GM19468 (cell line): ENCODE data around the gene LPIN3.

ENCODE experiments used
- ATAC-seq: cut with Tn5 transposase; IDR thresholded peaks from one replicate; pipeline ENCODE4 v1.9.1; 2021; ENCODE audit warnings: mild to moderate bottlenecking, moderate library complexity, moderate number of reproducible peaks; ENCODE audit not compliant: unreplicated experiment; ENCODE audit errors: extremely low read depth

LPIN3 gene

GRCh38 chr20:41386502-41387427 lies 46.1 kb downstream of the LPIN3 start:
- ATAC-seq = no peak

DNA sequence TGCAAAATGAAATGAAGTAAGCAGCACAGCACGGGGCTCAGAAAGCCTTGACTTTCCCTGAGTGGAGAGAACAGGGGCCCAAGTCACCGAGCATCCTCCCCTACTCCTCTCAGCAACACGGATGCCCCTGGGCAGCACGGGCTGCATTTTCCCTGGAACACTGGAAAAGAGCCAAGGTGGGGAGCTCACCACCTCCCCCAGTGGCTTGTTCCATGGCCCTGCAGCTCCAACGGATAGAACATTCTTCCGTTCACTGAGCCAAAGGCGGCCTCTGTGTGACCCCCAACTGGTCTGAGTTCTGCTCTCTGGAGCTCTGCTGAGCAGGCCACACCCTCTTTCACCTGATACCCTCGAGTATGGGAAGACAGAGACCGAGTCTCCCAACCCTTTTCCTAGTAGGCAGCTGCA lies 46.8 kb downstream of the LPIN3 start:
- ATAC-seq = no peak

DNA sequence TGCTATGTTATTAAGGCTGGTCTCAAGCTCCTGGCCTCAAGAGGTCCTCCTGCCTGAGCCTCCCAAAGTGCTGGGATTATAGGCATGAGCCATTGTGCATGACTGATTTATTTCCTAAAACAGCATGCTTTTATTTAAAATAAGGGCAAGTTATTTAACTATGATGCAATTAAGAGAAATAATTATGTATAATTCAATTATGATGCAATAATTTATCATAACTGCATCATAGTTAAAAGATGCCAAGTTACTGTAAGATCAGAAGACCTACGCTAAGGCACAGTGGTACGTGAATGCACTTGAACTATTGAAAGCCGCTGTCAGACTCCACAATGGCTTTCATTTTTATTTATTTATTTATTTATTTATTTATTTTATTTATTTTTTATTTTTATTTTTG lies 50.3 kb downstream of the LPIN3 start:
- no peak for ATAC-seq

DNA sequence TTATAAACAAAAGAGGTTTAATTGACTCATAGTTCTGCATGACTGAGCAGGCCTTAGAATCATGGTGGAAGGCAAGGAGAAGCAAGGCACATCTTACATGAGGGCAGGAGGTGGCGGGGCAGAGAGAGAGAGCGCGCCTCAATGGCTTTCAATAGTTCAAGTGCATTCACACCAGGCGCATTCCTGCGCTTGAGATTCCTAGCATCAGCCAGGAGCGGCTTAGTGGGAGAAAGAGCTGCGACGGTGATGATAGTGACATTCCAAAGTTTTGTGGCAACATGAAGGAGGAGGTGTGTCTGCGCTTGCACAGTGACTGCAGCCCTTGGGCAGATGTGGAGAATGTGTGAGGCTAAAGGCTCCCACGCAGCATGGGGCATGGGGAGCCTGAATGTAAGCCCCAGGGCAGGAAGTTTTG lies 51.0 kb downstream of the LPIN3 start:
- no peak for ATAC-seq

GRCh38 chr20:41392295-41392694 lies 51.7 kb downstream of the LPIN3 start:
- ATAC-seq = no peak

DNA sequence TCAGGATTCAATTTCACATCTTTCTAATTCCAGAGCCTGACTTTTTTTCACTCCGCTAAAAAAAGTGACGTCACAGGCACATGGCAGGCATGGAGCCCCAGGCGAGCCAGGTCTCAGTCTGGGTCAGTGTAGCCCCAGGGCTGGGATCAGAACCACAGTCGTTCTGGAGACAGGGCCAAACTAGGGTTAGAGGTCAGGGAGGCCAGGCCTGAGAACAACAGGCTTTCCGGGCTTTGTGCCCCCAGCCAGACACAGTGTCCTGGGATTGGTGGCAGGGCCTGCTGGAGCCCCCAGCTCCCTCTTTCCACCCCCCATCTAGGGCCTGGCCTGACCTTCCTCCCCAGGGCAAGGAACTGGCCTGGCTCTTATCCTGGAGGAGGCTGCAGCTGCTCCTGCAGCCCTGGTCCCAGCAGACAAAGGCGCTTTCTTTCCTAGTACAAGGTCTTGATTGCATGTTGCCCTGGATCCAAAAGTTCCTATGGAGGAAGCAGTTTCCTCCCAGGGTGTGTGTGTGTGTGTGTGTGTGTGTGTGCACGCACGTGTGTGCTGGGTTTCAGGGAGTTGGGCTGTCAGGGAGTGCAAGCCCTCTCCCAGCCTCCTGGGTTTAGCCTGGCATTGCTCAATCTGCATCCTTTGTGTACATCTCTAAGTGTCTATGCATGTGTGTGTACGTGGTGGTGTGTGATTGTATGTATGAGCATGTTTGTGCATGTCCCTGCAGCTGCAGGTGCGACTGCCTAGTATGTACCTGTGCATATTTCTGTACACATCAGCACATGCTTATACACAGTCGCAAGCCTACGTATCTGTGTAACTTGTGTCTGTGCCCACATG lies 52.5 kb downstream of the LPIN3 start:
- ATAC-seq = no peak

GRCh38 chr20:41393705-41394066 lies 53.1 kb downstream of the LPIN3 start:
- no peak for ATAC-seq

DNA sequence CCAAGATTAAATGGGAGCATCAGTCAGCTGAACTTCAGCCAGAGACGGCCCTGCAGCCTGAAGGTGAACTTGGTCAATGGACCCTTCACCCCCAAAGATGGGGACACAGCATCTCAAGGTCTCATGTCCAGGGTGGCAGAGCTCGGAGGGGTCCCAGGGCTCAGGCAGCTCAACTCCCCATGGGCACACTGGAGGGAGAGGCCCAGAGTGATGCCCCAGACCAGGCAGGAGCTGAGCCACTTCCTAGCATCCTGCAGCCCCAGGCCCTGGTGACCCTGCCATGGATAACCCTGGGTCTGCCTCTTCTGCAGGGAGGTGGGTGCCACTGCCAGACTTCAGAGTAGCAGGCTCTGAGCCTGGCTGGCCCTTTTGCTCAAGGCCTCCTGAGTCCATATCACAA lies 53.5 kb downstream of the LPIN3 start:
- ATAC-seq = no peak

GRCh38 chr20:41394931-41395666 lies 54.5 kb downstream of the LPIN3 start:
- ATAC-seq = no peak

GRCh38 chr20:41395667-41396664 lies 55.3 kb downstream of the LPIN3 start:
- no peak for ATAC-seq

DNA sequence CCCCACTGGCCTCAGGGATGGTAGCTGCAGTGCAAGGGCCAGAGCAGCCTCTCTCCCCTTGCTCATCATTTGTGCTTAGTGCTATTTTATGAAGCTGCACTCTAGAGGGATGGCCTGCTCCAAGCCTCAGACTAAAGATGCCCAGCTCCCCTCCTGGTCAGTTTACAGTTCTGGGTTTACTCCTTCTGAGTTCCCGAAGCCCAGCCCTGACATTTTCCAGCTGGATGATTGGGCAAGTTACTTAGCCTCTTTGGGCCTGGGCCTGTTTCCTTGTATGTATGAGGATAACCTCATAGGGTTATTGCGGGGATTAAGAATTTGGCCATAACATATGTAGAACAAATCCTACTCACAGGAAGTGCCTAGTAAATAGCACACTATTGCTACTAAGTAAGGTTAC lies 57.8 kb downstream of the LPIN3 start:
- no peak for ATAC-seq

- no peak for ATAC-seq
Observed at GRCh38 chr20:41403604-41404003, 63.0 kb downstream of the LPIN3 start.

- ATAC-seq = no peak
Observed at GRCh38 chr20:41405436-41405835, 64.8 kb downstream of the LPIN3 start.

DNA sequence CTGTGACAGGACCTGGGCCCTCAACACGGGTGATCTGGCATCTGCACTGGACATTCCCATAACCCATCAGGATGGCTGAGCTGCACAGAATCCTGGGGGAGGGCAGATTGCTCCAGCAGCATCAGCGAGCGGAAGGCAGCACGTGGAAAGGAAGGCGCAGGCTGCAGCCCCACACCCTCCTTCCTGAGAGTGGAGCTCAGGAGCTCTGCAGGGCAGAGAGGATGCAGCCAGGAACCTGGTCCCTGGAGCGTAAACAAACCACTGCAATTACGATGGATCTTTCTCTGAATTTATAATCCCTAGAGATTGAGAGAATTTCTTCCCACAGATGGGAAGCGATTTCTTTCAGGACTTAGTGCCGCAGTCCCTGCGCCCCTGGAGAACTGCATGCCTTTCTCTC lies 65.7 kb downstream of the LPIN3 start:
- no peak for ATAC-seq

- ATAC-seq = no peak
Observed at GRCh38 chr20:41406896-41407444, 66.3 kb downstream of the LPIN3 start.

- no peak for ATAC-seq
Observed at GRCh38 chr20:41407607-41408006, 67.0 kb downstream of the LPIN3 start.

DNA sequence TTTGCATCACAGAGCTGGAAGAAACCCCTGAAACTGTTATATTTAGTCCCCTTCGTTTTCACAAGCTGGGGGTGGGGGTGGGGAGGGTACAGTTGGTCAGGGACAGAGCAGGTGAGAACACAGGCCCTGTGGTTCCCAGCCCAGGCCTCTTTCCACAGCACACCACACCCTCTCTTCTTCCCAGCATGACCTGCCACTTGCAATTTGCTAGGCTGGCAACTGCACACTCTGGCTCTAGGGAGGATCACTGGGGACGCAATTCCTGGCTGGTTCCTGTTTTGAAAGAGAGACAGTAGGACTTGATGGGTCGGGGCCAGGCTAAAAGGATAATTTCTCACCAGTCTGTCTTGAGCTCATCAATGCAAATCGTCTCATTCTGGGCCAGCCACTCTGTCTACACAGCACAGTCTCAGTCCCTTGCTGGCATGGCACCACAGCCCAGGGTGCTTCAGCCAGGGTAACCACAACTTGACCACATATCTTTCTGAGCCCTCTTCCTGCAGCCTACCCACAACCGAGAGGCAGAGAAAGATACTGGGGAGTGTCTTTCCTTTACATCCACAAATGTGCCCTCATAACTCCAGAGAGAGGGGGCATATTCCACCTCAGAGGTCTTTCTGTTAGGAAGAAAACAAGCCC lies 67.7 kb downstream of the LPIN3 start:
- no peak for ATAC-seq

DNA sequence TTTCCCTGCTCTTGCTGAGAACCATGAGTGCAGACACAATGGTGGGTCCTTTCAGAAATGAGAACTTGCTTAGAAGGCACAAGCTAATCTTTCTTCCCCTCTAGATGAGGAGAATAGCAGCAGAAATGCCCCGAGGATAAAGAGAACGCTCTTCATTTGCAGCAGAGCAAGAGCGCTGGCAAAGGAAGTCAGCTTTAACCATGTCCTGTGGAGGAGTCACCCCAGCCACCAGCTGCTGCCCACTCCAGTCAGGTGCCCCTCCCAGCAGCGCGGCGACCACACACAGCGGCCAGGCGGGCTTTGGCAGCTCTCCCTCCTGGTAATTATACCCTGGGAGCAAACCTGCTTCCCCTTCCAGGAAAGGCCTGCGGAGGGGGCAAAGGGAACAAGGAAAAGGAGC lies 68.4 kb downstream of the LPIN3 start:
- no peak for ATAC-seq
